HG02973 (cell line): Measurements from ENCODE around the gene UNCX.

ENCODE experiments used
- ATAC-seq: cut with Tn5 transposase; IDR thresholded peaks from one replicate; pipeline ENCODE4 v1.9.1; 2021; ENCODE audit warnings: moderate library complexity; ENCODE audit not compliant: unreplicated experiment

The UNCX gene

DNA sequence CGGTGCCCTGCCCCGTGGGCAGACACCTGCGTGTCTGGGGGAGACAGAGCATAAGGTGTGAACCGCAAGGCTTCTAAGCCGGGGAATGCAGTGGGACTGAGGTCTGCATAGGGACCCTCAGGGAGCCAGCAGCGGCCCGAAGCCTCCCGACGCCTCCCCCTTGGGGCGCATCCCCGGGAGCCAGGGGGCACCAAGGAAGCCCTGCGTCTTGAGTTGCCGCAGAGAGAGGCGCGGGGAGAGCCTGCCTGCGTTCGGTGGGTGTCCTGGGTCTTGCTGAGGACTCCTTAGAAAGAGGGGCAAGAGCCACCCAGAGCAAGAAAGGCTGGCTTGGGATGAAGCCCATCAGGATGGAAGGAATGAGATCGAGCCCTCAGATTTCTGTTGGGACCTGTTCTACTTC lies 18.2 kb upstream of the UNCX start:
- no peak for ATAC-seq

DNA sequence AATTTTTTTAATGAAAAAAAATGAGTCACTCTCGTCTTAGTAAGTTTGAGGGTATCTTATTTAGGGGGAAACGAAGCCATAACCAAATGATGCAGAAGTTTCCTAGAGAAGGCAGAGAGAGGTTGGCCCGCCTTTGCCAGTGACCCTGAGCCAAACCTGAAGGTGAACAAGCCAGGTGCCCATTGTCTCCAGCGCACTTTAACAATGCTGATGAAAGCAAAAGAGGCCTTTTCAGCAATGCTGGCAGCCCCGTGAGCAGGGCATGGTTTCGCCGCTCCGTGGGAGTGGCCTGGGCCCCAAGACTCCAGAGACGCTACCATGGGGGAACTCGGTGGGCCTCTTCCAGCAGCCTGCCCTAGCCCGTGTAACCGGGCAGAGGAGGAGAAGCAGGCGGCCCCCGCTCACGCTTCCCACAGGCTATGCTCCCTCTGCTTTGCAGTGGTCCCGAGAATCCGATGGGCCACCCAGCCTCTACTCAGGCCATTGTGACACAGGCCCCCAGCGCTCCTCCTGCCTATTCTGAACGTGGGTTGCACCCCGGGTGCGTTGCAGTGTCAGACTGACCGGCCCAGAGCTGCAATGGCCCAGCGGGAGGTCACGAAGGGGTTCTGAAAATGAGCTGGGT lies 14.0 kb upstream of the UNCX start:
- no peak for ATAC-seq

DNA sequence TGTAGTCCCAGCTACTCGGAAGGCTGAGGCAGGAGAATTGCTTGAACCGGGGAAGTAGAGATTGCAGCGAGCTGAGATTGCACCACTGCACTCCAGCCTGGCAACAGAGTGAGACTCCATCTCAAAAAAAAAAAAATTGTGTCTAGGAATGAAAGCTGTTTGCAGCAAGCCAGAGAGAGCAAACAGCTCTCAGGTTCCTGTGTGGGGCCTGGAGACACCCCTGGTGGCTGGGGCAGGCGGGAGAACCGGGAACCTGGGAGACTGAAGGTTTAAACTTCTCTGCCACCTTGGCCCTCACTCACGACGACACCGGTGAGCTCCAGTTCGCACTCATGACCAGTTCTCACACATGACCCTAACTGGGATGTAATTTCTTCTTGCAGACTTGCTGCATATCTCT lies 13.2 kb upstream of the UNCX start:
- ATAC-seq: no peak

DNA sequence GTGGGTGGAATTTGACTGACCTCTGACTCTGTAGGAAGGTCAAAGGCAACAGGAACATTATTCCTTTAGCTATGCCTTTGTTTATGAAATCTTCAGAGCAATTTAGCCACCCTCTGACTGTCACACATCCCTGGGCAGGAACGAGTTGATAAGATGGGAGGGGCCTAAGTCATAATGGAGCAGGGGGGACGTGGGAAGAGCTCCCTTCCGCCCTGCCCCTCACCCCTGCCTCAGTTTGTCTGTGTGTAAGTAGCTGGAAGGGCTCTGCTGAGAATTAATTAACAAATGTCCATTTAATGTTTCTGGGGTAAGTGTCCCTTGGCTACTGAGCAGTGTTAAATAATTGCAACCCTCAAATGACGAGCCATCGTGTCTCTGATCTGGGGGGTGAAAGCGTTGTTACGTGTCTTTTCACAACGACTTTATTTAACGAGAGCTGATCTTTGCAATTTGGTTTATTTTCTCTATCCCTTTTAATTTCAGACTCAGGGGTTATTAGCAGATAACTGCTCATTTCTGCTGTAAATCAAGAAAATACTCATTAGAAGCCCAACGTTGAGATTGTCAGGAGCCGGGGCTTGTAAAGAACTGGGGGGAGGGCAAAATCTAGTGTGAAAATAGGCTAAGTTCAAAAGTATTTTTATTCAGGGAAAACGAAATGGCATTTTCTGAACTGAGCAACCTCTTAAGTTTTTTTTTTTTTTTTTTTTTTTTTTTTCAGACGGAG lies 12.5 kb upstream of the UNCX start:
- no peak for ATAC-seq

DNA sequence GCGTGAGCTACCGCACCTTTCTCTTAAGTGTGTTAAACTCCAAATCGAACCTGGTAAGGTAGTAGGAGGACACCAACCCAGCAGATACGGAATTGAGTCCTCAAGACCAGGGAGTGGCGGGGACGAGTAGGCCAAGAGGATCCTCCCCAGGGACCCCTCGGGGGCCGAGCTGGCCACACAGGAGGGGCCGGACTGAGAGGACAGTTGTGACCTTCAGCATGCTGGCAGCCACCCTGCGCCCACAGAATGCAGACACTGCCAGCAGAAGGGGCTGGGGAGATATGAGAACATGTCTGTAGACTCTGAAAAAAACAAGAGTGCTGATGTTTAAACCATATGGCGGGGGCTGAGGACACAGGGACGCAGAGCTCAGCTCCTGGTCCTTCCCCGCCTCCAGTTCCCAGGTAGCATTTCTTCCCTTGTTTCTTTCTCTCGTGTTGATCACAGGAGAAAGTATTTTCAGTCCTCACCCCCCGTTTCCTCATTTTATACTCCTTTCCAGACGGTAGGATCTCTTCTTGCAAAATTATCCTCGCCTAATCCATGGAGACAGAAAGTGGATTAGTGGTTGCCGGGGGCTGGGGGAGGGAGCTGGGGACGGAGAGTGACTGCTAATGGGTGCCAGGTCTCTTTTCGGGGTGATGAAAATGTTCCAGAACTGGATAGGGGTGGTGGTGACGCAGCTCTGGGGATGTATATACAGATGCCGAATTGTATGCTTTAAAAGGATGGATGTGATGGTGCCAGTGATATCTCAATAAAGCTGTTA lies 11.5 kb upstream of the UNCX start:
- ATAC-seq: no peak

DNA sequence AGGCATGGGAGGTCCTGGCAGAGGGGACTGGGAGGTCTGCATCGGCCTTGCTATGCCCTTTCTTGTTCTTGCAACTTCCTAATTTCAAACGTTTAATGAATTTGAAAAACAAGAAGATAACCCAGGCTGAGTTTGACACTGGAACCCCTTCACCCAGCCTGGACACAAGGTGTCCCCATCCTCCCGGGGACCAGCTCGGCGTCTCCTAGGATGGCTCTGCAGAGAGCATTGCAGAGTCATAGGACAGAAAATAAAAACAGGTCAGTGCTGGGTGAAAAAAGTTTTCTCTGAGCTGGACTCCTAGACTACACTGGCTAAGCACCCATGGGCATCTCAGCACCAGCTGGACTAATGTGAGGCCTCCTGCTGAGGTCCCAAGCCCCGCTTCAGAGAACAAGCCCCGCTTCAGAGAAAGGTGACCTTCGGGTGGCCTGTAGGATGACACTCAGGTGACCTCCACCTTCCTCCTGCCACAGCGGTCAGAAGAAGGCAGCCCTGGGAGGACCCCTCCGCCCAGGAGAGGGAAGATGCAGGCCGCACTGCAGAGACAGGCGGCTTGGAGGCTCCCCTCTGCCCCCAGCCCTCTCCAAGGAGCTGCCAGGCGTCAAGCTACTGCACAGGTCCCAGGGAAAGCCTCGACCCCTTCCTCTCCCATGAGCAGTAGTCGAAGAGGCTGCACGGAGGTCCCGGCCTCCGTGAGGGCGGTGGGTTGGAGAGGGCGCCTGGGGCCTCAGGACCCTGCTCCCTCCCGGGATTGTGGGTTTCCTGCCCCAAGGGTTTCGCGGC lies 9.3 kb upstream of the UNCX start:
- ATAC-seq: no peak

GRCh38 chr7:1224086-1224716 lies 8.5 kb upstream of the UNCX start:
- ATAC-seq: no peak

GRCh38 chr7:1225030-1225429 lies 7.6 kb upstream of the UNCX start:
- no peak for ATAC-seq

GRCh38 chr7:1225441-1226185 lies 7.1 kb upstream of the UNCX start:
- no peak for ATAC-seq

DNA sequence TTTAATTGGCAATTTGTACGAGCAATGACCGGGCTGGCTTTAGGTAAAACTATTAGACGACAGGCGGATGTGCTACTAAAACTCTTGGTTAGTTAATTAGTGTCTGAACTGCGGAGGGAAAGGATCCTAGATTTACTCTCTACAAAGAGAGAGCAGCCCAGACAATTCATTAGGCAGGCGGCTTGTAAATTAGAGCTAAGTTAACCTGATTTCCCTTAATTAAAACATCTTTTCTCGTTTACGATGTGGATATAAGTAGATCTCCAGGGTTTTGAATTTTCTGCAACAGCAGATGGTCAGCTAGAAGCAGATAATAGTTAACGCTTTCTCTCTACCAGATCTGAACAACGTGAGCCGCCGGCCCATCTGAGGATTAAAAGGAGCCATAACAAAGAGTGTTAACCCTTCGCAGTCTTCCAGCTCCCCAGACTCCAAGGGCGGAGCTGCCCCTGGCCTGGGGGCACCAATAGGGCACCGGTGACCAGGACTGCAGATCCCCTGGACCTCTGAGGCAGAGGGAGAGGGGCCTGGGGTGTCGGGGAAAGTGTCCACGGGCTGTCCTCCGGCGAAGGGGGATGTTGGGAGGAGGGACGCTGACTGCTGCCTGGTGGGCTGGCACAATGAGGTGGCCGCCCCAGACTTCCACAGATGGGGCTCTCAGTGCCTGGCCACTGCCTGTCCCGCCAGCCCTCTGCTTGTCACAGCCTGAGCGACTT lies 6.3 kb upstream of the UNCX start:
- ATAC-seq: no peak

GRCh38 chr7:1227071-1227804 lies 5.4 kb upstream of the UNCX start:
- no peak for ATAC-seq

GRCh38 chr7:1227814-1228544 lies 4.7 kb upstream of the UNCX start:
- ATAC-seq: no peak

DNA sequence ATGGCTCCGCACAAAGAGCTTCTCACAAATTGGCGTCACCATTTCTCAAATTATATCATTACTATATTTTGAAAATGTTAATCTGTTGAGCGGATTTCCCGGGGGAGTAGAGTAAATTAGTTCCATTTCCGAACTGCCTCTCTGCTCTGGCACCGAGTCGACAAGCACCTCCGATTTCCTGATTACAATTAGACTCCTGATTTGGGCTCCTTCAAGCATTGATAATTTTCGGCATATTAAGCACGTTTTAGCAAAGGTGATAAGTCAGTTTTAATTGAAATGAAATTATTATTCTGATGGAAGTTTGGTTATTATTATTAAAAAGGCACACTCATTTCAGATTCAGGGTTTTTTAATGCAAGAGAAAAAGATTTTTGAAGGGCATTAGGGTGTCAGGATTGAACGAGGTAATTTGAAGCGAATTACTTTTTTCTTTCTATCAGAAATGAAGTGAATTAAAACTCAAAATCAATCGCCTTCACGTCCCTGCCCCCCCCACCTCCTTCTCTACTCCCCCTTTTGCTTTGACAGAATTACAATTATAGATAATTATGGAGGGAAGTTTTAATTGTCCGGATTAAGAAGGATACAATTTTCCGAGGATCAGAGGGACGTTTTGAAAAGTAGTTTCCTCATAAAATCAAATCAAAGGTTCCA lies 4.0 kb upstream of the UNCX start:
- no peak for ATAC-seq

GRCh38 chr7:1229202-1229947 lies 3.3 kb upstream of the UNCX start:
- ATAC-seq: no peak

GRCh38 chr7:1229956-1230355 lies 2.7 kb upstream of the UNCX start:
- ATAC-seq: no peak

DNA sequence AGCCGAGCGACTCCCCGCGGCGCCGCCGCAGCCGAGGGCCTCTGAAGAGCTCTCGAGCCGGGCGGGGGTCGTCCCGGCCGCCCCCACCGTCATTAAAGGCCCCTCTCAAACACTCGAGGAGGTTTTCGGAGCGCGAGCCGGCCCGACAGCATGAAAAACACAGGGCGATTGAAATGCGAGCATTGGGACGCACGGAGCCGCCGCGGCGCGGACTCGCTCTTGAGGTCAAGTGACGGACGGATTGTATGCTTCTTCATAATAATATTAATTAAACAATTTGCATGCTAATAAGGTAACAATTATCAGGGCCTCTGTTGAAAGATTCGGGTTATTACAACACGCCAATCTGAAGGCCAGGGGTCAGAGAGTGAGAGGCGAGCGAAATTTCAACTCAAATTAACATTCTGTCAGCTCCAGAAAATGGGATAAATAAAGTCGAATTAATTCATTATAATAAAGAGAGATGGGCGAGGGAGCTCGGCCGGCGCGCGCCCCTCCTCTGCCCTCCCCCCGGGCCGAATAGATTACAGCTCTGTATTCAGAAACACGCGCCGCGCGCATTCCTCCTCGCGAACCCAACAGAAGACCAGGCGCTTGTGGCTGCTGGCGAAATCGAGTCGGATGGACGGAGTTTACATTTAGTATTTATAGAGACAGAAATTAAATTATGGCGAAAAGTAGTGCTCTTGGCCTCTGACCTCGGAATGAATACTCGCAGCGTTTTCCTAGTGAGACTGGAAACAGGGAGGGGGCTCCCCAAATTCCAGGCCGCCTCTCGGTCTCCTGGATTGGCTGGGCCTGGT lies 2.1 kb upstream of the UNCX start:
- no peak for ATAC-seq
